Trophoblast cell (in vitro differentiated cells and primary cell): ENCODE measurements around the gene INPPL1.

Experiments
- DNase-seq, 2 donors: peaks; one replicate each; pipeline ENCODE4 v3.0.0-alpha.2; 2016
- H2AFZ ChIP-seq: 2 replicates; pipeline ENCODE4 v1.6.1; 2013; ENCODE audit warnings: low read length, moderate library complexity, mild to moderate bottlenecking; ENCODE audit not compliant: insufficient read depth, poor library complexity
- H2AK5ac ChIP-seq: 2 replicates; pipeline ENCODE4 v1.6.1; 2013; ENCODE audit warnings: mild to moderate bottlenecking, low read length
- H2BK120ac ChIP-seq: 2 replicates; pipeline ENCODE4 v1.6.1; 2013; ENCODE audit warnings: low read length, mild to moderate bottlenecking, moderate library complexity; ENCODE audit not compliant: insufficient read depth, poor library complexity
- H2BK12ac ChIP-seq: 2 replicates; pipeline ENCODE4 v1.6.1; 2013; ENCODE audit warnings: mild to moderate bottlenecking, low read length, moderate library complexity
- H2BK5ac ChIP-seq: 2 replicates; pipeline ENCODE4 v1.6.1; 2013; ENCODE audit warnings: low read length, low read depth, moderate library complexity, mild to moderate bottlenecking; ENCODE audit not compliant: poor library complexity
- H3K14ac ChIP-seq: 2 replicates; pipeline ENCODE4 v1.6.1; 2013; ENCODE audit warnings: mild to moderate bottlenecking, low read length
- H3K18ac ChIP-seq: 2 replicates; pipeline ENCODE4 v1.6.1; 2013; ENCODE audit warnings: mild to moderate bottlenecking, low read length
- H3K23ac ChIP-seq: 2 replicates; pipeline ENCODE4 v1.6.1; 2013; ENCODE audit warnings: low read length
- H3K27ac ChIP-seq: 2 replicates; pipeline ENCODE4 v1.5.1; 2013; ENCODE audit warnings: low read depth, mild to moderate bottlenecking, inconsistent platforms, low read length, moderate library complexity
- H3K27me3 ChIP-seq: 2 replicates; pipeline ENCODE4 v1.6.1; 2013; ENCODE audit warnings: inconsistent platforms, mild to moderate bottlenecking, low read length, moderate library complexity; ENCODE audit not compliant: insufficient read depth
- H3K36me3 ChIP-seq, 2 experiments: 1 replicate in 1 of 2; 2 replicates in 1 of 2; pipeline ENCODE4 v1.6.1; 2013; ENCODE audit warnings: low read length in 2 of 2, mild to moderate bottlenecking in 2 of 2, moderate library complexity in 1 of 2; ENCODE audit not compliant: insufficient read depth in 2 of 2, control insufficient read depth in 1 of 2
- H3K4ac ChIP-seq: 2 replicates; pipeline ENCODE4 v1.6.1; 2013; ENCODE audit warnings: low read depth, mild to moderate bottlenecking, low read length, moderate library complexity
- H3K4me1 ChIP-seq, 2 experiments: 1 replicate in 1 of 2; 2 replicates in 1 of 2; pipeline ENCODE4 v1.6.1; 2013; ENCODE audit warnings: low read length in 2 of 2, mild to moderate bottlenecking in 2 of 2, moderate library complexity in 1 of 2; ENCODE audit not compliant: insufficient read depth in 2 of 2, control insufficient read depth in 1 of 2
- H3K4me2 ChIP-seq: 2 replicates; pipeline ENCODE4 v1.6.1; 2013; ENCODE audit warnings: inconsistent platforms, mild to moderate bottlenecking, low read length, moderate library complexity
- H3K4me3 ChIP-seq: 2 replicates; pipeline ENCODE4 v1.5.1; 2013; ENCODE audit warnings: mild to moderate bottlenecking, low read depth, low read length, inconsistent platforms
- H3K79me1 ChIP-seq: one replicate; pipeline ENCODE4 v1.6.1; 2013; ENCODE audit warnings: low read length
- H3K79me2 ChIP-seq: 2 replicates; pipeline ENCODE4 v1.6.1; 2013; ENCODE audit warnings: low read length, mild to moderate bottlenecking; ENCODE audit not compliant: control insufficient read depth, insufficient read depth, poor library complexity
- H3K9ac ChIP-seq: 2 replicates; pipeline ENCODE4 v1.6.1; 2013; ENCODE audit warnings: mild to moderate bottlenecking, low read length
- H3K9me3 ChIP-seq: 2 replicates; pipeline ENCODE4 v1.6.1; 2013; ENCODE audit warnings: low read depth, mild to moderate bottlenecking, control low read depth, inconsistent platforms, low read length; ENCODE audit not compliant: insufficient read depth
- H4K12ac ChIP-seq: 2 replicates; pipeline ENCODE4 v1.6.1; 2013; ENCODE audit warnings: low read depth, mild to moderate bottlenecking, low read length, moderate library complexity
- H4K8ac ChIP-seq: 2 replicates; pipeline ENCODE4 v1.6.1; 2013; ENCODE audit warnings: low read depth, mild to moderate bottlenecking, low read length, moderate library complexity
- H4K91ac ChIP-seq: one replicate; pipeline ENCODE4 v1.6.1; 2013; ENCODE audit warnings: low read depth, mild to moderate bottlenecking, low read length, moderate library complexity
- WGBS: extraction: QIAGEN DNeasy Blood & Tissue Kit; methylation state at CpG from one replicate; pipeline ENCODE4 v1.1.7; 2013; ENCODE audit warnings: missing lambda C conversion rate; ENCODE audit not compliant: insufficient read length, insufficient coverage; ENCODE audit errors: extremely low coverage; 5-methylcytosine and 5-hydroxymethylcytosine counted together

Gene INPPL1

DNA sequence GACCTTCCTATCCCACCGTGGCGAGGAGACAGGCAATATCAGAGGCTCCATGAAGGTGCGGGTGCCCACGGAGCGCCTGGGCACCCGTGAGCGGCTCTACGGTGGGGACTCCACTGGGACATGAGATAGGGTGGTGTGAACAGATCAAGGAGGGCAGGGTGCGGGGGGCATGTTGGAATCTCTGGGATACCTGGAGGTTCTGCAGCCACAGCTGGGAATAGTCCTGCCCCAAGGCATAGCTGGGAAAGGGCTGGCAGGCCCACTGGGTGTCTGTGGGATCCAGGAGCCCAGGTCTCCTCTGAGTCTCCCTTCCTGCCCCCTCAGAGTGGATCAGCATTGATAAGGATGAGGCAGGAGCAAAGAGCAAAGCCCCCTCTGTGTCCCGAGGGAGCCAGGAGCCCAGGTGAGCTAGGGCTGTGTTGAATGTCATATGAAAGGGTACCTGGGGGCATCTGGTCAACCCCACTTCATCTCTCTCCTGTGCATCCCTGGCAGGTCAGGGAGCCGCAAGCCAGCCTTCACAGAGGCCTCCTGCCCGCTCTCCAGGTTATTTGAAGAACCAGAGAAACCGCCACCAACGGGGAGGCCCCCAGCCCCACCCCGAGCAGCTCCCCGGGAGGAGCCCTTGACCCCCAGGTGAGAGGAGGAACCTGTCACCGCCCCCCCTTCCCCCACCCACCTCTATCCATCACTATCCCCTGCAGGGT lies 10.9 kb downstream of the INPPL1 start:
- H2BK12ac ChIP-seq, result no peak overlapping the region
- peaks cover 8% of the 10 kb centered on the region for H3K79me1 ChIP-seq
- no peak overlapping the region for H3K4me2 ChIP-seq
- no peaks in the 10 kb centered on the region for H3K9me3 ChIP-seq
- H2AK5ac ChIP-seq, result no peak overlapping the region
- H3K9ac ChIP-seq, result no peak overlapping the region
- H3K4ac ChIP-seq, result no peak overlapping the region
- no CpG with 5 or more reads among the region's 17 CpGs for WGBS
- no peak overlapping the region for H3K27ac ChIP-seq
- no peak for DNase-seq
- no peak overlapping the region for H4K91ac ChIP-seq
- no peak overlapping the region for H3K4me3 ChIP-seq
- H3K4me1 ChIP-seq, result peaks cover 8 to 19% of the 10 kb centered on the region in 2 experiments
- H2AFZ ChIP-seq, result no peak overlapping the region
- H3K79me2 ChIP-seq, result no peaks in the 10 kb centered on the region
- H3K18ac ChIP-seq, result no peak overlapping the region
- H3K14ac ChIP-seq, result no peak overlapping the region
- no peak overlapping the region for H2BK5ac ChIP-seq
- no peak overlapping the region for H4K8ac ChIP-seq
- H2BK120ac ChIP-seq, result no peak overlapping the region
- H3K23ac ChIP-seq, result no peak overlapping the region
- H3K36me3 ChIP-seq, result peaks cover 72 to 74% of the 10 kb centered on the region in 2 experiments
- peaks cover 5% of the 10 kb centered on the region for H3K27me3 ChIP-seq
- H4K12ac ChIP-seq, result no peak overlapping the region

DNA sequence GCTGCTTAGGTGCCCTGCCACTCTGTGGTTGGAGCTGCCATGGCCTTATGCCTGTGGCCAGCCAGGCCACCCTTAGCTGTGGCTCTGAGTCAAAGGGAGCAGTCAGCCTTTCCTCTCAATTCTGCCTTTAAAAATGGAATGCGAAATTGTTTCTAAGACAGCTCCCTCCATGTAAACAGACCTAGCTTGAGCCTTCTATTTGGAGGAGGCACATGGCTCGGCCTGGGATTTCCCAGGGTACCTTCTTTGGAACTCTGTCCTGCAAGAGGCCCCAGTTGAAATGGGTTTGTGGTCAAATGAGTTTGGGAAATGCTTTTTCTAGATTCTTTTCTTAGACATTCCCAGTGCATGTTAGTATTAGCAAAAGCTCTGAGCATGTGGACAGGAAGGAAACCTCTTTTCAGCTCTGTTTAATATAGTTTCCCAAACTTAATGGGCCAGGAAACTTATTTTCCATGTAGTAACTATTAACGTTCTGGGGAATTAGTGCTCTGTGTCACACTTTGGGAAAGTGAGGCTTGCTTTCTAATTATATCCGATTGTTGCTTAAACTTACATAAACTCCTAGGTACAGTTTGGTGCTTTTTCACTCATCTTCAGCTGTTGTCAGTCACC lies 11.6 kb downstream of the INPPL1 start:
- no peak overlapping the region for H3K27ac ChIP-seq
- no peak overlapping the region for H4K91ac ChIP-seq
- H3K79me1 ChIP-seq, result peaks cover 8% of the 10 kb centered on the region
- no peak overlapping the region for H3K4me2 ChIP-seq
- DNase-seq, result no peak
- no peaks in the 10 kb centered on the region for H3K79me2 ChIP-seq
- peaks cover 3% of the 10 kb centered on the region for H3K9me3 ChIP-seq
- H3K14ac ChIP-seq, result no peak overlapping the region
- H3K4ac ChIP-seq, result no peak overlapping the region
- H4K12ac ChIP-seq, result no peak overlapping the region
- H2AK5ac ChIP-seq, result no peak overlapping the region
- H2BK12ac ChIP-seq, result no peak overlapping the region
- peaks cover 65 to 68% of the 10 kb centered on the region in 2 experiments for H3K36me3 ChIP-seq
- H2AFZ ChIP-seq, result no peak overlapping the region
- H3K4me1 ChIP-seq, result peaks cover 11 to 25% of the 10 kb centered on the region in 2 experiments
- peaks cover 9% of the 10 kb centered on the region for H3K27me3 ChIP-seq
- no peak overlapping the region for H2BK5ac ChIP-seq
- no CpG with 5 or more reads among the region's 4 CpGs for WGBS
- H3K4me3 ChIP-seq, result no peak overlapping the region
- no peak overlapping the region for H4K8ac ChIP-seq
- no peak overlapping the region for H3K18ac ChIP-seq
- H3K23ac ChIP-seq, result no peak overlapping the region
- H2BK120ac ChIP-seq, result no peak overlapping the region
- H3K9ac ChIP-seq, result no peak overlapping the region

DNA sequence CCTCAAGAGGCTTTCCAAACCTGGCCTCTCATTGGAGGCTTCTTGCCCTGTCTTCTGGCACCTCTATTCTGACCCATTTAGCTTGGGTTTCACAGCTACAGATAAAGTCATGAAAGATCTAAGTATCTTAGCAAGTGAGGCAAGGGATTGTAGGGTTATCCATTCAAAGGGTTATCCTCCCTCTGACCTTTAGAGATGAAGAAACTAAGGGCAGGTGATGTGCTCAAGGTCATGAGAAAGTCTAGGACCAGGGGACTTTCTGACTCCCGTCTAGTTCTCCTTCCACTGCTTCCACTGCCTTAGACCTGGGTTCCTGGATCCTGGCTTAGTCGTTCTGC lies 12.2 kb downstream of the INPPL1 start:
- Histone ChIP-seq H3K14ac (no peak overlapping the region), H3K4me3 (no peak overlapping the region), H2BK5ac (no peak overlapping the region), H3K4me1 (peaks cover 11 to 25% of the 10 kb centered on the region in 2 experiments), H4K12ac (no peak overlapping the region), H3K4me2 (no peak overlapping the region), H3K27me3 (peaks cover 9% of the 10 kb centered on the region), H3K36me3 (peaks cover 60 to 62% of the 10 kb centered on the region in 2 experiments), H2AK5ac (no peak overlapping the region), H3K9me3 (peaks cover 3% of the 10 kb centered on the region), H2BK120ac (no peak overlapping the region), H4K91ac (no peak overlapping the region), H3K79me2 (no peaks in the 10 kb centered on the region), H3K18ac (no peak overlapping the region), H3K23ac (no peak overlapping the region), H3K27ac (no peak overlapping the region), H3K79me1 (peaks cover 8% of the 10 kb centered on the region), H2BK12ac (no peak overlapping the region), H4K8ac (no peak overlapping the region), H2AFZ (no peak overlapping the region), H3K9ac (no peak overlapping the region), H3K4ac (no peak overlapping the region)
- WGBS, result no CpG with 5 or more reads among the region's 2 CpGs
- DNase-seq, result no peak

DNA sequence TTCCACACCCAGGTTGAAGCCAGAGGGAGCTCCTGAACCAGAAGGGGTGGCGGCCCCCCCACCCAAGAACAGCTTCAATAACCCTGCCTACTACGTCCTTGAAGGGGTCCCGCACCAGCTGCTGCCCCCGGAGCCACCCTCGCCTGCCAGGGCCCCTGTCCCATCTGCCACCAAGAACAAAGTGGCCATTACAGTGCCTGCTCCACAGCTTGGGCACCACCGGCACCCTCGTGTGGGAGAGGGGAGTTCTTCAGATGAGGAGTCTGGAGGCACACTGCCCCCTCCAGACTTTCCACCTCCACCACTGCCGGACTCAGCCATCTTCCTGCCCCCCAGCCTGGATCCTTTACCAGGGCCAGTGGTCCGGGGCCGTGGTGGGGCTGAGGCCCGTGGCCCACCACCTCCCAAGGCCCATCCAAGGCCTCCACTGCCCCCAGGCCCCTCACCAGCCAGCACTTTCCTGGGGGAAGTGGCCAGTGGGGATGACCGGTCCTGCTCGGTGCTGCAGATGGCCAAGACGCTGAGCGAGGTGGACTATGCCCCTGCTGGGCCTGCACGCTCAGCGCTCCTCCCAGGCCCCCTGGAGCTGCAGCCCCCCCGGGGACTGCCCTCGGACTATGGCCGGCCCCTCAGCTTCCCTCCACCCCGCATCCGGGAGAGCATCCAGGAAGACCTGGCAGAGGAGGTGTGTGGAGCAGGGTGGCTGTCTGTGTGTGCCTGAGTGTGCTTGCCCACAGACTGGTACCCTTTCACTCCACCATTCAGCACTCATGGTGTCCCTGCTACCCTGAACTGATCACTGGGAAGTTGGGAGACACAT lies 12.8 kb downstream of the INPPL1 start:
- no peak overlapping the region for H2AK5ac ChIP-seq
- no peak overlapping the region for H3K23ac ChIP-seq
- no peak overlapping the region for H3K4me2 ChIP-seq
- H4K12ac ChIP-seq, result no peak overlapping the region
- WGBS, result no CpG with 5 or more reads among the region's 22 CpGs
- H2BK12ac ChIP-seq, result no peak overlapping the region
- peaks cover 11 to 25% of the 10 kb centered on the region in 2 experiments for H3K4me1 ChIP-seq
- no peak for DNase-seq
- no peak overlapping the region for H3K9ac ChIP-seq
- no peak overlapping the region for H4K91ac ChIP-seq
- H3K27ac ChIP-seq, result no peak overlapping the region
- H3K18ac ChIP-seq, result no peak overlapping the region
- H3K36me3 ChIP-seq, result peaks cover 54 to 56% of the 10 kb centered on the region in 2 experiments
- no peaks in the 10 kb centered on the region for H3K79me2 ChIP-seq
- H3K4ac ChIP-seq, result no peak overlapping the region
- H3K9me3 ChIP-seq, result peaks cover 3% of the 10 kb centered on the region
- no peak overlapping the region for H4K8ac ChIP-seq
- H2AFZ ChIP-seq, result no peak overlapping the region
- H3K79me1 ChIP-seq, result peaks cover 8% of the 10 kb centered on the region
- peaks cover 9% of the 10 kb centered on the region for H3K27me3 ChIP-seq
- no peak overlapping the region for H2BK120ac ChIP-seq
- no peak overlapping the region for H2BK5ac ChIP-seq
- no peak overlapping the region for H3K14ac ChIP-seq
- no peak overlapping the region for H3K4me3 ChIP-seq
